M059J (cell line): ENCODE results near the gene TTLL10. TPM values are rescaled to one million over a fixed set of nuclear protein-coding genes. Genes with fewer than 3 reads are reported as not detected.

Source experiments
- DNase-seq: peaks from one replicate; pipeline ENCODE4 v3.0.0-alpha.2; 2012; ENCODE audit warnings: low read depth
- total RNA-seq: library from RNA; depleted of rRNA; stranded (reverse); fragments of >200 nt; shearing (Covaris generic); gene quantifications from 2 replicates; pipeline ENCODE4 v1.2.3, GENCODE V29; 2014

Gene TTLL10
- total RNA-seq, 1 experiment from 2014 or later: not detected

DNA sequence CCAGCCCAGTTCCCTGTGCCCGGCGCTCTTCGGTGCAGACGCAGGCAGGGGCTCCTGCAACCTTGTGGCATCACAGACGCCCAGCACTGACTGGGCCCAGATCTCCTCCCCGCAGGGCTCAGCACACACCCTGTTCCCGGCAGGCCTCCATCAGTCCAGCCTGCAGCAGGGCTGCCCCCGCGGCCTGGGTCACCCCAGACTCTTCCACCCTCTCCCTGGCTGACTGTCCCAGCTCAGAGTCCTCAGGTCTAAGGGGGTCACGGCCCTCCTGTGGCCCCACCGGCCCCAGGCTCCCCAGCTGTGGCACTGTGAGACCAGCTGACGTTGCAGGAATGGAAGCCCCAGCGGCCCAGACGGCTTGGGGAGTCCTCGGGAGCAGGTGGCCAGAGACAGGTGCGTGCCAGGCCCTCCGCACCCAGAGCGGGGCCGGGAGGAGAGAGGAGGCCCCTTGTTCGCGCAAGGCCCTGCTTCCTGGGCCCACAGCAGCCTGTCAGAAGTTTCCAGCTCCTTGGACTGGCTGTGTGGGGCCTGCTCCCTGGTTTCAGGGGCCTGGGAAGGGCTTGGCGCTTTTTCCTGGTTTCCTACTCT, 62.6 kb downstream of the TTLL10 start:
- no peak for DNase-seq

GRCh38 chr1:1236945-1237873, 63.5 kb downstream of the TTLL10 start:
- no peak for DNase-seq

GRCh38 chr1:1237874-1238701, 64.4 kb downstream of the TTLL10 start:
- DNase-seq: no peak

GRCh38 chr1:1238702-1239178, 65.1 kb downstream of the TTLL10 start:
- DNase-seq: no peak

DNA sequence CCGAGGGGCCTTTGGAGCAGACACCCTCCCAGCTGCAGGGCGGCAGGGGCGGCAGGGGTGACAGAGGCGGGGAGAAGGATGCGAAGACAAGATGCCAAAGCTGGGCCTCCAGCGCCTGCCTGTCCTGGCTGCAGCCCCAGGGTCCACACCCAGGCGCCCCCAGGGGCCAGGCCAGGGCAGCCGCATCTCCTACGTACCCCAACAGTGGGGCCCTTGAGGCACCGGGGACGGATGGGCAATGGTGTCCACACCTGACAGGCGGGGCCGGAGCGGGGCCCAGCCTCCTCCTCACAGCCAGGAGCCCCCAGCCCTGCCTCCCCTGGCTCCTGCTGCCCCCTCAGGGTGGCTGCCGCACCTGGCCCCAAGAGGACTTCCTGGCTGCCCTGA, 65.5 kb downstream of the TTLL10 start:
- no peak for DNase-seq

- DNase-seq: peak; percentile 27
These were observed 66.1 kb downstream of the TTLL10 start for GRCh38 chr1:1239614-1240347.

- DNase-seq: no peak
These were observed 66.7 kb downstream of the TTLL10 start for GRCh38 chr1:1240348-1240732.

GRCh38 chr1:1240822-1241587, 67.3 kb downstream of the TTLL10 start:
- DNase-seq: no peak

GRCh38 chr1:1241588-1242219, 68.0 kb downstream of the TTLL10 start:
- no peak for DNase-seq

GRCh38 chr1:1242461-1243265, 69.0 kb downstream of the TTLL10 start:
- DNase-seq: no peak

- no peak for DNase-seq
These were observed 69.6 kb downstream of the TTLL10 start for GRCh38 chr1:1243266-1243660.

DNA sequence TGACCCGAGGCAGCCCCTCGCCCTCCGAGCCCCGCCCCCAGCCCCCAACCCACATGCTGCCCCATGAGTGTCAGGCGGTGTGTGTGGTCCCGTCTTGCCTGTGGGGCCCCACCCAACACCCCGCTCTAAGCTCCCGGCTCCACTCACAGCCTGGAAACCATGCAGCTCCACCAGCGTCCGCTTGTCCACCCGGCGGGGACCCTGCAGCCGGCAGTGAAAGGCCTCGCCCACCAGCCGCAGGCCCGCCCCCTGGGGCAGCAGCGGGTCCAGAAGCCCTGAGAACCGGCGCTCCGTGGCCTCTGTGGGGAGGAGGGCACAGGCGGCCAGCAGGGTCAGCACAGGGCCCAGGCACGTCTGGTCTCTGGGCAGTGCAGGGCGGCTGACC, 70.1 kb downstream of the TTLL10 start:
- no peak for DNase-seq

DNA sequence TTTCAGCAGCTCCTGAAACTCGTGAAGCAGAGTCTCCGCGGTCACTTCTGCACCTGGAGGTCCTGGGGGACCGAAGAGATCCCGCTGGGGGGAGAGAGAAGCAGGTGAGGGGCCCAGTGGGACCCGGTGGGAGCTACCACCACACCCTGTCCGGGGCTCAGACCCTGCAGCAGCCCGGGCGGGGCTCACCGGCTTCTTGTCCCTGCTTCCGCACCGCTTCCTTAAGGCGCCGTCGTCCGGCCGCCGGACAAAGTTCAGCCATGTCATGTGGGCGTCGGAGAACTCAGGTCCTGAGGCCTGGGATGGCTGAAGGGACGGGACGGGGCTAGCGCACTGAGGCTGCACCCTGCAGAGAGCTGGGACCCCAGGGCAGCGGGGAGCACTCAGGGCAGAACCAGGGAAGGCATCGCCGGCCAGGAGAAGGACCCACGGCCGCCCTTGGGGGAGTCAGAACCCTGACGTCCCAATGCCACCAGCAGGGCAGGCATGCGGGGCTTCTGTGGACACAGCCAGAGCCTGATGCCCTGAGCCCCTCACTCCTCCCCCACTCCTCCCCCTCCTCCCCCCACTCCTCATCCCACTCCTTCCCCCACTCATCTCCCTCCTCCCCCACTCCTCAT, 70.6 kb downstream of the TTLL10 start:
- no peak for DNase-seq

DNA sequence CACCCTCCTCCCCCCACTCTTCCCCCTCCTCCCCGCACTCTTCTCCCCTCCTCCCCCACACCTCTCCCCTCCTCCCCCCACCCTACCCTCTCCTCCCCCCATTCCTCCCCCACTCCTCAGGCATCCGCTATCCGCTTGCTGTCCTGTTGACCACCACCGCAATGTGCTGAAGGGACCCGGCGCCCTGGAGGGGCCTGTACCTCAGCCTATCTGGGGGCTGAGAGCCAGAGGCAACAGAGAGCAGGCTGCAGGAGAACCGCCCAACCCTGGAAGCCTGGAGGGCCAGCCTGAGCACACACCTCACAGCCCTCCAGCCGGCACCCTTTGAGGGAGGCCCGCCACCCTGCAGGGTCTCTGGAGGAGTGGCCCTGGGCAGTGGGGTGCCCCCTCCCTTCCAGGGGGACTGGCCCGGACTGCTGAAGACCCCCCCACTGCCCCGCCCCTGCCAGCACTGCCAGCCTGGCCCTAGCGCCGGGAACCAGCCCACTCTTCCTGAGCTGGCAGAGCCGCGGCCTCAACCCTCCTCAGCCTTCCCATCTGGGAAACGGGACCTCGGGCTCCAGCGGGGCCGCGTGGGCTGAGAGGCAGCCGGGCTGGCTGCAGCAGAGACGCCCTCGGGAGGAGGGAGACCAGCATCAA, 71.6 kb downstream of the TTLL10 start:
- DNase-seq: no peak

- DNase-seq: no peak
These were observed 72.3 kb downstream of the TTLL10 start for GRCh38 chr1:1245817-1246576.

- no peak for DNase-seq
These were observed 73.1 kb downstream of the TTLL10 start, which contains the start of gene C1QTNF12 for GRCh38 chr1:1246577-1247340. Gene C1QTNF12 (minus strand): TSS chr1:1246722. CDS start chr1:1246690, 32 bp downstream.
